Measurements from ENCODE around the gene DENND2A.
"Not testable (repeated sequence)": the region's sequence is repeated elsewhere in the genome, so short reads cannot be mapped to it uniquely, and the experiment has no call there.

Gene DENND2A

GRCh38 chr7:140506788-140507464 lies 133.7 kb downstream of the DENND2A start:
- peak; percentile 59 for DNase-seq (ENCODE audit: low read depth, low spot score)
- H3K4me1 ChIP-seq (ENCODE audit: insufficient read depth, insufficient read length), result no peaks in the 10 kb centered on the region
- no peaks in the 10 kb centered on the region for H3K36me3 ChIP-seq (ENCODE audit: insufficient read depth, insufficient read length, low read length)
- H3K9me3 ChIP-seq (ENCODE audit: insufficient read depth, low read length), result no peaks in the 10 kb centered on the region
- H3K27me3 ChIP-seq (ENCODE audit: insufficient read depth, insufficient read length), result no peaks in the 10 kb centered on the region
- H3K9ac ChIP-seq (ENCODE audit: insufficient read length, low read depth), result no peak overlapping the region
- TF ChIP-seq ZNF274 (IDR thresholded peaks at IDR 0.05; ENCODE audit: low read depth, low read length) (no peak), SUZ12 (IDR thresholded peaks at IDR 0.05; ENCODE audit: extremely low read depth, insufficient read depth, insufficient read length) (no peak), YY1 (IDR thresholded peaks at IDR 0.05; ENCODE audit: insufficient read depth, insufficient read length) (no peak)
- H3K4me3 ChIP-seq (ENCODE audit: insufficient read length, low read depth), result no peak overlapping the region

GRCh38 chr7:140501966-140502365 lies 138.6 kb downstream of the DENND2A start:
- no peak overlapping the region for H3K4me3 ChIP-seq (ENCODE audit: insufficient read length, low read depth)
- H3K9me3 ChIP-seq (ENCODE audit: insufficient read depth, low read length), result no peaks in the 10 kb centered on the region
- no peaks in the 10 kb centered on the region for H3K27me3 ChIP-seq (ENCODE audit: insufficient read depth, insufficient read length)
- no peak for TF ChIP-seq SUZ12 (IDR thresholded peaks at IDR 0.05; ENCODE audit: extremely low read depth, insufficient read depth, insufficient read length)
- TF ChIP-seq YY1 (IDR thresholded peaks at IDR 0.05; ENCODE audit: insufficient read depth, insufficient read length), result no peak
- DNase-seq (ENCODE audit: low read depth, low spot score), result no peak
- no peak overlapping the region for H3K9ac ChIP-seq (ENCODE audit: insufficient read length, low read depth)
- peaks cover 2% of the 10 kb centered on the region for H3K4me1 ChIP-seq (ENCODE audit: insufficient read depth, insufficient read length)
- H3K36me3 ChIP-seq (ENCODE audit: insufficient read depth, insufficient read length, low read length), result no peaks in the 10 kb centered on the region

- H3K27me3 ChIP-seq (ENCODE audit: insufficient read depth, insufficient read length); H3K4me3 ChIP-seq (ENCODE audit: insufficient read length, low read depth); H3K9ac ChIP-seq (ENCODE audit: insufficient read length, low read depth); H3K9me3 ChIP-seq (ENCODE audit: insufficient read depth, low read length); H3K4me1 ChIP-seq (ENCODE audit: insufficient read depth, insufficient read length); H3K36me3 ChIP-seq (ENCODE audit: insufficient read depth, insufficient read length, low read length); DNase-seq (ENCODE audit: low read depth, low spot score): not testable (repeated sequence)
These were observed 142.8 kb downstream of the DENND2A start for GRCh38 chr7:140497807-140498206.

- H3K4me1 ChIP-seq (ENCODE audit: insufficient read depth, insufficient read length), result peaks cover 2% of the 10 kb centered on the region
- no peaks in the 10 kb centered on the region for H3K27me3 ChIP-seq (ENCODE audit: insufficient read depth, insufficient read length)
- TF ChIP-seq YY1 (IDR thresholded peaks at IDR 0.05; ENCODE audit: insufficient read depth, insufficient read length) (no peak), ZNF274 (IDR thresholded peaks at IDR 0.05; ENCODE audit: low read depth, low read length) (no peak), SUZ12 (IDR thresholded peaks at IDR 0.05; ENCODE audit: extremely low read depth, insufficient read depth, insufficient read length) (no peak)
- no peak overlapping the region for H3K9ac ChIP-seq (ENCODE audit: insufficient read length, low read depth)
- H3K9me3 ChIP-seq (ENCODE audit: insufficient read depth, low read length), result no peaks in the 10 kb centered on the region
- H3K4me3 ChIP-seq (ENCODE audit: insufficient read length, low read depth), result no peak overlapping the region
- DNase-seq (ENCODE audit: low read depth, low spot score), result no peak
- no peaks in the 10 kb centered on the region for H3K36me3 ChIP-seq (ENCODE audit: insufficient read depth, insufficient read length, low read length)
These were observed 143.3 kb downstream of the DENND2A start for GRCh38 chr7:140497241-140497769.

GRCh38 chr7:140495514-140496097 lies 145.0 kb downstream of the DENND2A start:
- Histone ChIP-seq H3K4me1 (ENCODE audit: insufficient read depth, insufficient read length) (peaks cover 2% of the 10 kb centered on the region), H3K36me3 (ENCODE audit: insufficient read depth, insufficient read length, low read length) (no peaks in the 10 kb centered on the region), H3K4me3 (ENCODE audit: insufficient read length, low read depth) (no peak overlapping the region), H3K27me3 (ENCODE audit: insufficient read depth, insufficient read length) (no peaks in the 10 kb centered on the region), H3K9ac (ENCODE audit: insufficient read length, low read depth) (no peak overlapping the region), H3K9me3 (ENCODE audit: insufficient read depth, low read length) (no peaks in the 10 kb centered on the region)
- DNase-seq (ENCODE audit: low read depth, low spot score), result no peak
- TF ChIP-seq YY1 (IDR thresholded peaks at IDR 0.05; ENCODE audit: insufficient read depth, insufficient read length), result no peak
- no peak for TF ChIP-seq SUZ12 (IDR thresholded peaks at IDR 0.05; ENCODE audit: extremely low read depth, insufficient read depth, insufficient read length)
- TF ChIP-seq ZNF274 (IDR thresholded peaks at IDR 0.05; ENCODE audit: low read depth, low read length), result no peak

- no peak for DNase-seq (ENCODE audit: low read depth, low spot score)
- no peak for TF ChIP-seq ZNF274 (IDR thresholded peaks at IDR 0.05; ENCODE audit: low read depth, low read length)
- TF ChIP-seq SUZ12 (IDR thresholded peaks at IDR 0.05; ENCODE audit: extremely low read depth, insufficient read depth, insufficient read length), result no peak
- no peak for TF ChIP-seq YY1 (IDR thresholded peaks at IDR 0.05; ENCODE audit: insufficient read depth, insufficient read length)
These were observed 145.7 kb downstream of the DENND2A start for GRCh38 chr7:140494867-140495266.

GRCh38 chr7:140489026-140489359 lies 151.6 kb downstream of the DENND2A start:
- Histone ChIP-seq H3K4me1 (ENCODE audit: insufficient read depth, insufficient read length) (peaks cover 4% of the 10 kb centered on the region), H3K27me3 (ENCODE audit: insufficient read depth, insufficient read length) (no peaks in the 10 kb centered on the region), H3K4me3 (ENCODE audit: insufficient read length, low read depth) (no peak overlapping the region), H3K9me3 (ENCODE audit: insufficient read depth, low read length) (no peaks in the 10 kb centered on the region), H3K36me3 (ENCODE audit: insufficient read depth, insufficient read length, low read length) (no peaks in the 10 kb centered on the region), H3K9ac (ENCODE audit: insufficient read length, low read depth) (no peak overlapping the region)
- TF ChIP-seq YY1 (IDR thresholded peaks at IDR 0.05; ENCODE audit: insufficient read depth, insufficient read length), result no peak
- TF ChIP-seq ZNF274 (IDR thresholded peaks at IDR 0.05; ENCODE audit: low read depth, low read length), result no peak
- TF ChIP-seq SUZ12 (IDR thresholded peaks at IDR 0.05; ENCODE audit: extremely low read depth, insufficient read depth, insufficient read length), result no peak
- DNase-seq (ENCODE audit: low read depth, low spot score), result no peak

More at GRCh38 chr7:140494867-140495266, 145.7 kb downstream of the DENND2A start:
- no peaks in the 10 kb centered on the region for H3K27me3 ChIP-seq (ENCODE audit: insufficient read depth, insufficient read length)
- H3K36me3 ChIP-seq (ENCODE audit: insufficient read depth, insufficient read length, low read length), result no peaks in the 10 kb centered on the region
- no peaks in the 10 kb centered on the region for H3K9me3 ChIP-seq (ENCODE audit: insufficient read depth, low read length)
- H3K4me1 ChIP-seq (ENCODE audit: insufficient read depth, insufficient read length), result peaks cover 2% of the 10 kb centered on the region
- no peak overlapping the region for H3K4me3 ChIP-seq (ENCODE audit: insufficient read length, low read depth)
- peak overlapping the region; percentile 32 for H3K9ac ChIP-seq (ENCODE audit: insufficient read length, low read depth)
